EH (cell line): ENCODE data around the gene KAT7.

ENCODE experiments used
- DNase-seq: peaks from one replicate; pipeline ENCODE4 v3.0.0-alpha.2; 2015; ENCODE audit warnings: low read depth

The KAT7 gene

GRCh38 chr17:49842846-49843245, 54.4 kb downstream of the KAT7 start:
- peak; percentile 15 for DNase-seq

DNA sequence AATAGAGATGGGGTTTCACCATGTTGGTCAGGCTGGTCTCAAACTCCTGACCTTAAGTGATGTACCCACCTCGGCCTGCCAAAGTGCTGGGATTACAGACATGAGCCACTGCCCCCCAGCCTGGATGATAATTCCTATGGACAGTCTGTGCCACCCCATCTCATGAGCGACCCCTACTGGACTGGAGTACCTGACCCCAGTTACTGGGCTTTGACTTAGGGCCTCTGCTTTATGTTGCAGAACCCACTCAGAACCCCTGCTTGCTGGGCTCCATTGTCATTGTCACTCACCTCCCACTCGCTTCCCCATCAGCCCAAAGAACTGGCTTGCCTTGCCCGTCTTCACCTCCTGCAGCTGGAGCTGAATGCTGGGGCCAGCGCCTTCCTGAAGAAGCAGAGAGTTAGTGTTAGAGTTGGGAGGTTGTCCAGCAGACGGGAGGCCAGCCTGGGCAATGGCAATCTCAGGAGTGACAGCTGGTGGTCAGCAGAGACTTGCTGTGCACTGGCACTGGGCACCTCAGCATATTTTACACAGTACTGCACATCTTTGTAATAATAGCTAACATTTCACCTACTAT, 55.4 kb downstream of the KAT7 start:
- DNase-seq: peak; percentile 27

DNA sequence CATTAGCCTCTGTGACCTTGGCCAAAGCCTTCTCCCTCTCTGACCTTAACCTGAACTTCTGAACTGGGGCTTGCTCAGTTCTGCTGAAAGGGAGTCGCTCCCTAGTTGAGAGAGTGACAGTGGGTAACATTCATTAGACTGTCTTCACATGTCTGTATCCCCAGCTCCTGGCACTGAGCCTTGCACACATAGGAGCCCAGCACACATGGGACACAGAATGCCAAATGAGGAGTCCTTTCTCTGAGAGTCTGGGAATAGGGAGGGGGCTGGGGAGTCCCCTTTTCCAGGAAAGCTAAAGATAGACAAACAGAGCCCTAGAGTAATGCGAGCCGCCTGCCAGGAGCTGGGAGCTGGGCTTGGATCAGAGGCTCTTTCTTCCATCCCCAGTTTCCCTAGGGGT, 56.8 kb downstream of the KAT7 start:
- DNase-seq: peak; percentile 59

DNA sequence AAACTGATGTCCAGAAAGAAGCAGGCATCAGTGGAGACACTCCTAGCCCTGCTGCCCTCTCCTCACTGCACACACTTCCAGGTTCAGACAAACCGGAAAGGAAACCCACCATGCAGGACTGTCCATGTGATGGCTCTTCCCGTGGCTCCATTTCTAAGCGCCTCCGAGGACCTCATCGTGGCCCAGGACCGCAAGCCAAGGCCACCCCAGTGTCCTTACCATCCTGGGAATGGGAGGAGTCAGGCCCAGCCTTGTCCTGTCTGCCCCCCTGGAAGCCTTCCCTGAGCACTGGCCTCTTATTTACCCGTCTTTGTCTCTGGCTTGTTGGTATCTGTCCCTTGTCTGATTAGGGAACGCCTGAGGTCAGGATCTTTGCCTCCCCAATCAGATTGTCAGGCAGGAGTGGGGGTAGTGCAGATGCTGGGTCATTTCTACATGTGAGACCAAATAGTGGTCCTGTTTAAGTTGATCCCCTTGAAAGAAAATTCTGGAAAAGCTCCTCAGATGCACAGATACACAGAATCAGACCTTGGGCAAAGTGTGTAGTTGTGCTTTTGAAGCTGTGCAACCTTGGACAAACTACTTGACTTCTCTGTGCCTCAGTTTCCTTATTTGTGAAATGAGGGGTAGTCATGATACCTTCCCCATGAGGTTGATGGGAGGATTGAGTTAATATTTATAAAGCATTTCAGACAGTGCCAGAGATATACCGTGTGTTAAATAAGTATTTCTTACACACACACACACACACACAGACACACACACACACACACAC, 58.6 kb downstream of the KAT7 start:
- DNase-seq: no peak

DNA sequence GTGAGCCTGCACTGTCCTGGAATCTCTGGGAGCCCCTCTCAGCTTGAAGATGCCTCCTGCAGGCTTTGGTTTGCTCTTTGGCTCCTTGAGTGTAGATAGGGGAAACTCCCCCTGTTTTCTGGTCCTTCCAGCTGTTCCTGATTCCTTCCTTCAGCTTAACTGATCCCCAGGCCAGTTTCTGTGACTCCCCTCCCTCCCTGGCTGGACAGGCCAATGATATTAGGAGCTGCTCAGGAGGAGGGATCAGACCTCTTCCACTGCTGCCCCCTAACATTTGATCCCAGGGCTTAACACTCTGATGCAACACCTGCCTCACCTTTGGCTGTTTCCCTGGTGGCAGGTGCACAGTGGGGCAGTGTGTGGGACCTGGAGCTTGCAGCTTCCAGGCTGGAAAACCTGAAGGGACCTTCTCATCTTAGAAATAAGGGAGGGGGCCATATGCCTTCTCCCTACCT, 59.6 kb downstream of the KAT7 start, which contains the start of gene TAC4:
Gene TAC4, minus strand, starts transcription at position 51 of the 455 bp plus-strand sequence. CDS start 52 bp downstream, outside the sequence.
- no peak for DNase-seq

DNA sequence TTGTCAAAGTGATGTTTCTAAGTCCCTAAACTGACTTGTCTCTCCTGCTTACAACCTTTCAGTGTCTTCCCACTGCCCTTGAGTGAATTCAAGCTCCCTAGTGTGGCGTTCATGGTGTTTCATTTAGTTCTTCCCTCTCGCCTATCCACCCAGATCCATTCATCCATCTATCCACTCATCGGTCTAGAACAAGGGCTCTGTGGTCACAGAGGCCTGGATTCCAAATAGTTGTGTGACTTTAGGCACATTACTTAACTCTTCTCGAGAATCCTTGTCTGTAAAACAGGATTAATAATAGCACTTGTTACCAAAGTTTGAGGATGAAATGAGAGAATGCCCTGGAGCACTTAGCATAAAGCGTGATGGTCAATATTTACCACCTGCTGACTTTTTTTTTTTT, 60.3 kb downstream of the KAT7 start:
- no peak for DNase-seq

GRCh38 chr17:49850218-49850610, 61.7 kb downstream of the KAT7 start:
- DNase-seq: no peak

GRCh38 chr17:49850772-49851386, 62.4 kb downstream of the KAT7 start:
- peak; percentile 39 for DNase-seq

DNA sequence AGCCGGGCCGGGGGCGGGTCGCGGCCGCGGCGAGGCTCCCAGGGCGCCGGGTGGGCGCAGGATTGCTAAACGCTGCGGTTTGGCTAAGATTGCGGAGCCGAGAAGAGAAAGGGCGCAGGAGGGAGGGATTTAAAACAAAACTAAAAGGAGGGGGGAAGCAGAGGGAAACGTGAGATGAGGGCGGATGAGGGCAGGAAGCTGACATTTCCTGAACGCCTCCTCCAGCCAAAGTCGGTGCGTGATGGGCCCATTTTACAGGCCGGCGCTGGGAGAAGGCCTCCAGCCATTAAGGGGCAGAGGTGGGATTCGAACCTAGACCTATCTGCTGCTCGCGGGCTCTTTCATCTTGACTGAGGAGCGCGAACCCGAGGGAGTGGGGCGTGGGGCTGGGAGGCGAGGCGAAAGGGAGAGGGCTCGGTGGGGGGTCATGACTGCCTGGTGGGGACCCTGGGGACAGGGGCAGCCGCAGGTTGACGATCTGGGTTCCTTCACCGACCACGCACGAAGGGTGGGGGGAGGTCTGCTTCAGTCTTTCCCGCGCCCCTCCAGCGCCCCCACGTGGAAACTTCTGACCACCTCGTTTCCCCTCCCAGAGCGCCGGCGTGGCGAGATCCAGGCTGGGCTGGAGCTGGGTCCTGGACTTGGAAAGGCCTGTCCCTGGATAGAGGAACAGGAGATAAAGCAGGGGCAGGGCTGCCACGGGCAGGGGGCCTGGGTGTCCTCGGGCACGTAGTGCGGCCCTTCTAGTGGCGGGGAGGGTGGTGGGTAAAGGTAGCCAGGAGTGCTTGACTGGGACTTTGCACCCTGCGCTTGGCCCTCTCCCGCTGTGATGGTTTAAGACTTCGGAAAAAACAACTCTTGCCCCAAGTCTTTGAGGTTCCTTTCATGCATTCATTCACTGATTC, 63.2 kb downstream of the KAT7 start:
- DNase-seq: peak; percentile 78

DNA sequence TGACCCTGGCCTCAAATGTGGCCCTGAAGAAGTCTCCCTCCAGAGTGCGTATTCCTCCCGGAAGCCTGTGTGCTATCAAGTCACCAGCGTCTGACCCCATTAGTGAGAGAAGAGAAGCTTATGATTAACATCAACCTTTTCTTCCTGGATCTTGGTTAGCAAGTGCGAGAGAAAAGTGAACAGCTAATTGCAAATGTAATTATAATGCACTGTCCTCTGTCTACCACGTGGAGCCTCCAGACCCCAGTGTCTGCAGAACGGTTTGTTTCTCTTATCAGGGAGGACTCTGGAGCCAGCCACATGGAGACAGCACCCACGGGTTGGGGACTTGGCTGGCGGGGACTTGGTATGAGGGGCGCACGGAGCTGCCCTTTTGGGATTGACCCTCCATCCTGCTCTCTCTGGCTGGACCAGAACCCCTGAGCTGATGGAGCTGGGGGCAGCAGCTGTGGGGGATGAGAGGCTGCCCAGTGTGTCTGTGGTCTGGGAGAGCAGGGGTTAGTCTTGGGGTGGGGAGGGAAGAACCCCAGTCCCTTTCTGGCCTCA, 65.1 kb downstream of the KAT7 start:
- no peak for DNase-seq

- no peak for DNase-seq
These were observed 65.6 kb downstream of the KAT7 start for GRCh38 chr17:49854126-49854525.

DNA sequence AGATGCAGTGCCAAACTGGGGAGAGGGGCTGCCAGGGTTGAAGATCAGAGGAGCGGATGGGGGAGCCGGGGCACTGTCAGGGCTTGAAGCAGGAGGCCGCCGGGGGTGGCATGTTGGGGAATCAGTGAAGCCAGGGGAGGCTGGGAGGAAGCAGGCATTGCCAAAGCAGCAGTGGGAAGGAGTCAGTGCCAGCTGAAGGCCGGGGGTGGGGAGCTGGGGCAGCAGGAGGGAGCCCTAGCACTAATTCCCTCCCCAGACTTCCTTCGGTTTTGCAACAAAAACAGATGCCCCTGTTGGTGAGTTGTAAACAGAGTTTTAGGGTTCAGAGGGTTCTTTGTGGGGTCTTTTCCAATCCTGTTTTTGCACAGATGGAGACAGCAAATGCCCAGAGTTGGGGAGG, 70.3 kb downstream of the KAT7 start:
- no peak for DNase-seq

DNA sequence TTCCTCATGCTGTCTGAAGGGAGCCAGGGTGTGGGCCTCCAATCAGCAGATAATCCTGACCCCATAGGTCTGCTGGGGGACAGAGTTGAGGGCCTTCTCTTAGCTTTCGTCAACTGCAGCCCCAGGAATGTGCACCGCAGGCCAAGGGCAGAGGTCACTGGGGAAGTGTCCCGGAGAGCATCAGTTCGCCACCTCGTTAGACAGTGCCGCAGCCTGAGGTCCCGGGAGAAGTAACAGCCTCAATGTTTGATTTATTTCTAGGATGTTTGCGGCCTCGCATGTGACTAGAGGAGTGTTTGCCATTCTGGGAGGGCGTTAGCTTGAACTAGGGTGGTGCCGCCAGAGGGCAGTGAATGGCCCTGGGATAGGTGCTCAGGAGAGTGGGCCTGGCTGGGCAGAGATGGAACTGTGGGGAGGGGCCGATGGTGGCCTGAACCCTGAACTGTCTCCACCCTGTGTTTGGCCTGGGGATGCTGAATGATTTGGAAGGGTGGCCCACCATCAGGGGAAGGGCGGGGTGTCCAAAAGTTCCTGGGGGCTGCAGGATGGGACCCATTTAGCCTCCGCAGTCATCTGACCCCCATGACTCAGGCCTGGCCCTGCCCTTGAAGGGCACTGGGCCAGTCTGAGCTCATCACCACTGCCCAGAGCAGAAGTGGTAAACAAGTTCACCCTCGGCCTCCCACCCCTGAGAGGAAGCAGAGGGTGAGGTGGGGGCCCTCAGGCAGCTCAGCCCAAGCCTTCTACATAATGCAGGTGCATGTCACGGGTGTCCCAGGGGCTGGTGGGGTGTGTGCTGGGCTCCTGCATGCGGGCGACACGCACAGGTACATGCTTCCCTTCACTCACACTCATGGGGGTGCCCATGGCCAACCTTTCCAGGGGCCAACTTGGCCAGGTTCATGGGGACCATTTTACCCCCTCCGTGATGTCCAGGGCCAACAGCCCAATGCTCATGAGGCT, 71.8 kb downstream of the KAT7 start:
- no peak for DNase-seq

- DNase-seq: peak; percentile 61
These were observed 72.8 kb downstream of the KAT7 start for GRCh38 chr17:49861150-49861884.

DNA sequence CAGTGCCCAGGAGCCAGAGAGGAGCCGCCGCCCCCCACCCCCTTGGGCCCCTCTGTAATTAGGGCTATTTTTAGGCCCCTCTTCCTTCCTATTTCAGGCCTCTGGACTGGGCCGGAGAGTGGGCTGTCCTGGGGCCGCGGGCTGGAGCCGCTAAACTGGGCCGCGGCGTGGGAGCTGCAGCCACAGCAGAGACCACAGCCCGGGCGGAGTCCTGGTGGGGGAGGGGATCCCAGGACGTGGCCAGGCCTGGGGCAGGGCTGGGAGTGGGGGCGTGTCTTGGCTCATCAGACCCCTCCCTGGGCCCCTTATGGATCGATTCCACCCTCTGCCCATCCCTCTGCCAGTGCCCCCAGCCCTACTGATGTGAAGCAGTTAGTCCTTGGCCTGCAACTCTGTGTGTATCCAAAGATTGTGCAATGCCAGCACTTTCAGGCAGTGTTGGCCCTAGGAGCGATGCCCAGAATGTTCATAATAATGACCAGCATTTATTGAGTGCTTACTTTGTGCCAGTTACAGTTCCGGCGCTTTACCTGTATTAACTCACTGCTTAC, 74.4 kb downstream of the KAT7 start:
- DNase-seq: no peak

DNA sequence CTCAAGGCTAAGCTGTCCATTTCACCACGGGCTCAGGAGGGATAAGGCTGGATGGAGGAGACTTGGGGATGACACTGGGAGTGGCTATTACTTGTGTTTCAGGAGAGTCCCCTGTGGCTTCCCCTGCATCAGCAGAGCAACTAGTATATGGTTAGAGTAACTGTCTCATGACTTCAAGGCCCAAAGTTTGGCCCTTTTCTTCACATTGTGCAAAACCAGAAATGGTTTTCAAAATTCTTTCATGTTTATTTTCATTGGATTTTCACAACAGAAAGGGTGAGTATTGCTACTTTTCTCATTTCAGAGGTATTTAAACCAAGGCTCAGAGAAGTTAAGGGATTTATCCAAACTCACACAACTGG, 77.5 kb downstream of the KAT7 start:
- no peak for DNase-seq

DNA sequence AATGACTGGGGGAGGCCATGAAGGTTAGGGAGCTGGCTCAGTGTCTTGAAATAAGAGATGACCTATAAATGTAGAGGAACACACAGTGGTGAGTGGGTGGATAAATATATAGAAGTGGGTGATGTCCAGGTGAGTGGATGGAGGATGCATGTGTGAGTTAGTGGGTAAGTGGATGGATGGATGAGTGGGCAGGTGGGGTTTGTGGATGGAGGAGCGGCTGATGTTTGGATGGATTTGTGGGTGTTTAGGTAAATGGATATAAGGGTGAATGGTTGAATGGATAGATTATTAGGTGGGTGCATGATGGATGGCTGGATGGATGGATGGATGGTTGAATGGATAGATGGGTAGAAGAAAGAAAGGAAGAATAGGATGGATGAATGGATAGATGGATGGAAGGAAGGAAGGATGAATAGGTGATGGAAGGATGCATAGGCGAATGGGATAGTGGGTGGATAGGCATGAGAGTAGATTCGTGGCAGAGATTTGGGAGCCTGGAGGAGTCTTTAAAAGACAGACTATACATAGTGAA, 78.5 kb downstream of the KAT7 start:
- no peak for DNase-seq

DNA sequence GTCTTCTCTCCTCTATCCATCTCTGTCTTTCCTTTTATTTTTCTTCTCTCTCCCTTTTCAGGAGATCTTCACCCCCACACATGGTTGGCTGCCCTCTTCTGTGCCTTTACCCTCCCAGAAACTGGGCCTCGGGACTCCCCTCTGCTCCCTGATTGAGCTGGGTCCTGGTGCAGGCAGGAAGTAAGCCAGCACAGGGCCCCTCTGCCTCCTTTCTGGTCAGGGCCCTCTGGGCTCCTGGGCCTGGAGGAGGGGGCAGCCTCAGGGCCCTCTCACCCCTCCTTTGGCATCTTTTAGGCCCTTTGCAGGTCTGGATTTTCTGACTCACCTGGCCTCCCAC, 80.5 kb downstream of the KAT7 start:
- no peak for DNase-seq

- no peak for DNase-seq
These were observed 81.8 kb downstream of the KAT7 start for GRCh38 chr17:49870298-49870697.

- no peak for DNase-seq
These were observed 82.7 kb downstream of the KAT7 start for GRCh38 chr17:49871211-49871610.
